Measurements from ENCODE around the gene KHDC1L.
"Not testable (repeated sequence)": the region's sequence is repeated elsewhere in the genome, so short reads cannot be mapped to it uniquely, and the experiment has no call there.

The KHDC1L gene

DNA sequence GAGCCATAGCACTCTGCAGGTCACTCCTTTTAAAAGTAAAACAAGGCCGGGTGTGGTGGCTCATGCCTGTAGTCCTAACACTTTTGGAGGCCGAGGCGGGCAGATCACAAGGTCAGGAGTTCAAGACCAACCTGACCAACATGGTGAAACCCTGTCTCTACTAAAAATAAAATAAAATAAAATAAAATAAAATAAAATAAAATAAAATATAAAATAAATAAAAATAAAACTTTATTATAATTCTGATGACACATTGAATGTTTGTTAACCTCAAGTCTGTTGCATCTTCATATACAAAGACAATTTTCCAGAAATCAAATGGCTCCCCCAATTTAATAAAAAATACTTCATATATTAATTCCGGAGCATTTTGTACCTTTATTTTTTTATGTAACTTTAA lies 32.0 kb downstream of the KHDC1L start:
- H3K27me3 ChIP-seq (ENCODE audit: low read depth); DNase-seq (ENCODE audit: low spot score in 2 of 2); H3K9me3 ChIP-seq; H3K4me3 ChIP-seq; H3K4me1 ChIP-seq; in situ Hi-C loops (cut with MboI; ENCODE audit: low sequenced_read_pairs); H3K36me3 ChIP-seq (replicated peaks): not testable (repeated sequence)

GRCh38 chr6:73182021-73182607 lies 43.2 kb downstream of the KHDC1L start:
- no peaks in the 10 kb centered on the region for H3K9me3 ChIP-seq
- no peaks in the 10 kb centered on the region for H3K27me3 ChIP-seq (ENCODE audit: low read depth)
- no peaks in the 10 kb centered on the region for H3K4me1 ChIP-seq
- H3K4me3 ChIP-seq = no peak overlapping the region
- in situ Hi-C loops (cut with MboI; ENCODE audit: low sequenced_read_pairs) = no loop called here
- DNase-seq (ENCODE audit: low spot score in 2 of 2) = no peak
- H3K36me3 ChIP-seq (replicated peaks) = no peaks in the 10 kb centered on the region

DNA sequence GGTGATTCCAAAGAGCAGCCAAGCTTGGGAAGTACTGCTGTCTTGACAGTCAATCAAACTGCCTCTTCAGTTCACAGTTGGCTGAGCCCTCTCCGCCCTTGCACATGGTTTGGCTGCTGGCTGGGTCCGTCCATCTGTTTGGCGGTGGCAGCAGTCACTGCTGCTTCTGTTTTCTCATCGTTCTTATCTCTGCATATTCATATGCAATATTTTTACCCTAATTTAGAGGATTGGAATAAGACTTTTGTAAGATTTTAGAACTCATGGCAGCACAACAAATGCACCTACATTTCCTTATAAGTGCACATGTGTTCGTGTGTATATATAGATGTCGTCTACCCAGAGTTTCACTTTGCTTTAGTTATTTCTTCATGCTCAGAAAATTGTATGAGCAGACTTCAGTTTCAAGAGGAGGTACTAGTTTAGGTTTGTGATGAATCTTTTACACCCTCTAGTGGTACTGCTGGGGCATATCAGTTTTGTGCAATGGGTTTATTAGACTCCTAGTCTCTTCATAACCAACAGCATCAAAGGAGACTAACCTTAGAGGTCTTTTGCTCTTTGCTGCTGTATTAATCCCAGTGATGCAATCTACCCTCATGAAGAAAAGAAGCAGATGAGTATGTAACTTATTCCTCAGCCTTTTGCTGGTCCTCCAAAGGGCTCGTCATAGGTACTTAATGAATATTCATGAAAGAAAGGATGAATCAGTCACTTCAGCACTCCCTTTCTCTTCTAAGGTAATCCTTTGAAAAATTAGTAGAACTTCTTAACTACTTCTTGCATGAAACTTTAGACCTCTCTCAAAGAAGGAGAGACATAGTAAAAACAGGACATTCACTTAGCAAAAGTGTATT lies 44.3 kb downstream of the KHDC1L start:
- Histone ChIP-seq H3K36me3 (replicated peaks) (no peaks in the 10 kb centered on the region), H3K4me1 (no peaks in the 10 kb centered on the region), H3K9me3 (no peaks in the 10 kb centered on the region), H3K4me3 (no peak overlapping the region), H3K27me3 (ENCODE audit: low read depth) (no peaks in the 10 kb centered on the region)
- in situ Hi-C loops (cut with MboI; ENCODE audit: low sequenced_read_pairs) = no loop called here
- peak in 1 of 2 experiments; percentile 47 for DNase-seq (ENCODE audit: low spot score in 2 of 2)

GRCh38 chr6:73180076-73180738 lies 45.1 kb downstream of the KHDC1L start:
- no peak overlapping the region for H3K4me3 ChIP-seq
- in situ Hi-C loops (cut with MboI; ENCODE audit: low sequenced_read_pairs) = no loop called here

DNA sequence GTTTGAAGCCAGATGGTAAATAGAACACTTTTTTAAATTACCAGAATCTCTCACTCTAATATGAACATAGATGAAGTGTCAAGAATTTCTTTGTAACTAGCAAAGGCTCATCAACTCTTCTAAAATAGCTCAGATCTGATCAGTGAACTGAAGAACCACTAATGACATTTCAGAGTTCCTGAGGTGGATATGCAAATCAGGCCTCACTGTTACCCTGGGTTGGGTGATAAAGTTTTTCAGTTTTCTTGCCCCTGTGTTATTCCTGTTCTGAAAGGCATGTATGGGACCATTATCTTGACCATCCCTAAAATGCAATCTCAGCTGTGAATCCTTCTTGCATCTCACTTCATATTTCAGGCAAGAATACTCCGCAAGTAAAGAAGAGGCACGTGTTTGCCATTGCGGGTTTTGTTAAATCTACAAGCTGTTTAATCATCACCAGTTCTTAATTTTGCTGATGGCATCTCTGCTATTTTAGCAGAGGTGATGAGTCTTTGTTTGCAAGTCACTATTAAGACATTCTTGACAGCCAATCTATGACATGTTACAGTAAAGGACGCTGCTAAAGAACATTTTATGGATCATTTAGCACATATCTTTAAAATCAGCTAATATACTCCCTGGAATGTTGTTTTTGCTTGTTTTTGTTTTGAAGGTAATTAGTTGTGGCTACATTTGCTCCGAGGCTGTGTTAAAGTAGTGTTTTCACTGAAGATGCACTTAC lies 47.9 kb downstream of the KHDC1L start:
- Histone ChIP-seq H3K4me1 (no peaks in the 10 kb centered on the region), H3K36me3 (replicated peaks) (no peaks in the 10 kb centered on the region), H3K9me3 (no peaks in the 10 kb centered on the region), H3K4me3 (no peak overlapping the region), H3K27me3 (ENCODE audit: low read depth) (no peaks in the 10 kb centered on the region; the same call in 1 of the 2 replicates)
- in situ Hi-C loops (cut with MboI; ENCODE audit: low sequenced_read_pairs) = no loop called here
- DNase-seq (ENCODE audit: low spot score in 2 of 2) = no peak

More at GRCh38 chr6:73180076-73180738, 45.1 kb downstream of the KHDC1L start:
- no peaks in the 10 kb centered on the region for H3K36me3 ChIP-seq (replicated peaks)
- H3K27me3 ChIP-seq (ENCODE audit: low read depth) = no peaks in the 10 kb centered on the region
- no peak for DNase-seq (ENCODE audit: low spot score in 2 of 2)
- no peaks in the 10 kb centered on the region for H3K9me3 ChIP-seq
- no peaks in the 10 kb centered on the region for H3K4me1 ChIP-seq

- DNase-seq (ENCODE audit: low spot score in 2 of 2) = no peak
- in situ Hi-C loops (cut with MboI; ENCODE audit: low sequenced_read_pairs) = no loop called here
- H3K9me3 ChIP-seq = no peaks in the 10 kb centered on the region
- no peaks in the 10 kb centered on the region for H3K4me1 ChIP-seq
- no peak overlapping the region for H3K4me3 ChIP-seq
- H3K36me3 ChIP-seq (replicated peaks) = no peaks in the 10 kb centered on the region
- no peaks in the 10 kb centered on the region; the same call in 1 of the 2 replicates for H3K27me3 ChIP-seq (ENCODE audit: low read depth)
Measured at GRCh38 chr6:73176057-73176456, 49.2 kb downstream of the KHDC1L start.

DNA sequence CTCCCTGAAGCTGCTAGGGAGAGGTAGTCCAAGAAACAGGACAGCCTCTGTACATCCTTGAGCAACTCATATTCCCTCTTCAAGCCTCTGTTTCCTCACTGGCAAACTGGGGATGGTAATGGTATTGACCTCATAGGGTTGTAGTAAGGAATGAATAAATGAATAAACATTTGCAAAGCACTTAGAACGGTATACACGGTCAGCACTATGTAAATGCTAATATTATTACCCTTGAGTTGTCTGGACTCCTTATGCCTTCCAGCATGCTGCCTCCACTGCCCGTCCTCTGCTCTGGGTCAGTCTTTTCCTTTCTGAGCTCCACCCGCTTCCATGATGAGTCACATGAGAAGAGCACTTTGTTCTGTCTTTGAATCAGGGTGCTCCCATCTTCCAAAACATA lies 50.6 kb downstream of the KHDC1L start:
- Histone ChIP-seq H3K4me3 (no peak overlapping the region), H3K4me1 (no peaks in the 10 kb centered on the region), H3K27me3 (ENCODE audit: low read depth) (no peaks in the 10 kb centered on the region; the same call in 1 of the 2 replicates), H3K9me3 (no peaks in the 10 kb centered on the region), H3K36me3 (replicated peaks) (no peaks in the 10 kb centered on the region)
- in situ Hi-C loops (cut with MboI; ENCODE audit: low sequenced_read_pairs) = no loop called here
- no peak for DNase-seq (ENCODE audit: low spot score in 2 of 2)

Data from HAP-1 (cell line).